AG04450 (cell line): ENCODE results near the gene FAM13A. TPM values are rescaled to one million over a fixed set of nuclear protein-coding genes. Genes with fewer than 3 reads are reported as not detected.

Source experiments
- CTCF ChIA-PET: fragments of 300-600, 350-600 bp; formaldehyde crosslinking; extraction: SDS; loops from one replicate; lab custom pipeline; 2022; ENCODE audit warnings: antibody characterized with exemption, inconsistent platforms; lab: Charles Lee
- POLR2A ChIA-PET: fragments of 350-600 bp; formaldehyde crosslinking; extraction: SDS; loops from one replicate; lab custom pipeline; 2021; ENCODE audit warnings: antibody characterized with exemption, inconsistent platforms; lab: Yijun Ruan, JAX
- DNase-seq: peaks from one replicate; pipeline ENCODE4 v3.0.0-alpha.2; 2011; ENCODE audit warnings: low read depth, low spot score
- H3K27ac ChIP-seq: one replicate; pipeline ENCODE4 v1.5.1; 2012; ENCODE audit warnings: low read depth, low read length, control low read depth
- H3K27me3 ChIP-seq: one replicate; pipeline ENCODE4 v1.6.0; 2012; ENCODE audit warnings: low read length; ENCODE audit not compliant: control insufficient read depth, insufficient read depth
- H3K4me3 ChIP-seq: 2 replicates; pipeline ENCODE4 v1.5.1; 2011; ENCODE audit warnings: mild to moderate bottlenecking, low read depth, low read length, control low read depth
- H3K9me3 ChIP-seq: 2 replicates; pipeline ENCODE4 v1.5.1; 2012; ENCODE audit warnings: low read length; ENCODE audit not compliant: control insufficient read depth, insufficient read depth
- polyA plus RNA-seq: library from polyadenylated mRNA; depleted of rRNA; stranded (reverse); fragments of >200 nt; gene quantifications from 2 replicates; pipeline ENCODE4 v1.2.3, GENCODE V29; 2011
- TF ChIP-seq, protein P1 (sequence below): IDR thresholded peaks from 2 replicates; pipeline ENCODE4 v1.5.1; 2011; ENCODE audit warnings: low read depth, low read length, control low read depth, inconsistent platforms

The FAM13A gene
- polyA plus RNA-seq, 1 experiment: 27.6 TPM

- DNase-seq: no peak
- Histone ChIP-seq H3K9me3 (no peaks in the 10 kb centered on the region), H3K27me3 (peaks cover under 1% of the 10 kb centered on the region), H3K27ac (no peak overlapping the region), H3K4me3 (no peak overlapping the region)
- TF ChIP-seq, protein P1, sequence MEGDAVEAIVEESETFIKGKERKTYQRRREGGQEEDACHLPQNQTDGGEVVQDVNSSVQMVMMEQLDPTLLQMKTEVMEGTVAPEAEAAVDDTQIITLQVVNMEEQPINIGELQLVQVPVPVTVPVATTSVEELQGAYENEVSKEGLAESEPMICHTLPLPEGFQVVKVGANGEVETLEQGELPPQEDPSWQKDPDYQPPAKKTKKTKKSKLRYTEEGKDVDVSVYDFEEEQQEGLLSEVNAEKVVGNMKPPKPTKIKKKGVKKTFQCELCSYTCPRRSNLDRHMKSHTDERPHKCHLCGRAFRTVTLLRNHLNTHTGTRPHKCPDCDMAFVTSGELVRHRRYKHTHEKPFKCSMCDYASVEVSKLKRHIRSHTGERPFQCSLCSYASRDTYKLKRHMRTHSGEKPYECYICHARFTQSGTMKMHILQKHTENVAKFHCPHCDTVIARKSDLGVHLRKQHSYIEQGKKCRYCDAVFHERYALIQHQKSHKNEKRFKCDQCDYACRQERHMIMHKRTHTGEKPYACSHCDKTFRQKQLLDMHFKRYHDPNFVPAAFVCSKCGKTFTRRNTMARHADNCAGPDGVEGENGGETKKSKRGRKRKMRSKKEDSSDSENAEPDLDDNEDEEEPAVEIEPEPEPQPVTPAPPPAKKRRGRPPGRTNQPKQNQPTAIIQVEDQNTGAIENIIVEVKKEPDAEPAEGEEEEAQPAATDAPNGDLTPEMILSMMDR: no peak
- POLR2A ChIA-PET: no interaction called here
- CTCF ChIA-PET: no interaction called here
Observed at GRCh38 chr4:89099034-89099433, 42.0 kb upstream of the FAM13A start.

- Histone ChIP-seq H3K27me3 (no peaks in the 10 kb centered on the region), H3K27ac (no peak overlapping the region), H3K4me3 (no peak overlapping the region), H3K9me3 (no peaks in the 10 kb centered on the region)
- POLR2A ChIA-PET: no interaction called here
- TF ChIP-seq, protein P1: no peak
- CTCF ChIA-PET: interaction anchor here (1.3 kb wide), 1 partner anchor 14 kb away, joined by 3 read pairs; no protein-coding TSS in a partner anchor
- DNase-seq: no peak
Observed at GRCh38 chr4:89078300-89078699, 21.3 kb upstream of the FAM13A start.

DNA sequence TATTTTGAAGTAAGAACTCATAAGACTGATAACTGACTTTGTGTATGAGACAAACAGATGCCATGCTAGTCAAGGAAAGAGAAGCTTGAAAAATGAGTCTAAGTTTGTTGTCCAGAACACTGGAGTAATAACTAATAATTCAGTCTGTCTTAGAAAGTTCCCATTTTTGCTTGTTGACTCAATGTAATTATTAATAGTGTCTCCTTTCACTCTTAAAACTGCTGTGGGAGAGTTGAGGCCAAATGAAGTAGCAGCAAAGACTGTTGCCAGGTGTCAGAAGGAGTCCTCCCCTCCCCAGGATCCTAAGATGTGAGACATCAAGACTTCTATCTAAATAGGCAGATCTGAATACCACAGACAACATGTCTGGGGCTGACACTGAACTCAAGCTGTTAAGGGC lies 20.8 kb upstream of the FAM13A start:
- no peak for DNase-seq
- CTCF ChIA-PET: interaction anchor here (1.3 kb wide), 1 partner anchor 13 kb away, joined by 3 read pairs; no protein-coding TSS in a partner anchor

DNA sequence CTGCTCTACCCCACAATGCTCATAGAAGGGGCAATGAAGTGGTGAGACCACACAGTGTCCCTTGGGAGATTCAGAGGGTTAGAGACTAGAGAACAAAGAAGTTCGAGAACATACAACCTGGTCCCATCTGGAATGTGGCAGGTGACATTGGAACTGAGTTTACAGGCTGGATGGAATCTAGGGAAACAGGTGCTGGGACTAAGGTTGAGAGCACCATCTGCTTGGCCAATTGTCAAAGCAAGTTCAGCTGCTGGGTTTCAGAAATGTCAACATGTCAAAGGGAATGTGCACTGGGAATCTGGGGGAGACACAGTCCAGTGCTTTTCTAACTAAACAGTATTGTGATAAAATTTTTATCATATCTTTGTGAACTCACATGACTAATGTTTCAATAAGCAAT lies 15.9 kb upstream of the FAM13A start:
- TF ChIP-seq, protein P1: no peak
- no peaks in the 10 kb centered on the region for H3K9me3 ChIP-seq
- CTCF ChIA-PET: no interaction called here
- H3K27ac ChIP-seq: no peak overlapping the region
- no peak overlapping the region for H3K4me3 ChIP-seq
- DNase-seq: no peak
- POLR2A ChIA-PET: no interaction called here
- peaks cover 2% of the 10 kb centered on the region for H3K27me3 ChIP-seq

More for the DNA sequence above, 20.8 kb upstream of the FAM13A start:
- Histone ChIP-seq H3K27me3 (no peaks in the 10 kb centered on the region), H3K4me3 (no peak overlapping the region), H3K27ac (no peak overlapping the region), H3K9me3 (no peaks in the 10 kb centered on the region)
- TF ChIP-seq, protein P1: no peak
- POLR2A ChIA-PET: no interaction called here

GRCh38 chr4:89071311-89071710 lies 14.3 kb upstream of the FAM13A start:
- no peak overlapping the region for H3K27ac ChIP-seq
- TF ChIP-seq, protein P1: no peak
- H3K4me3 ChIP-seq: no peak overlapping the region
- DNase-seq: no peak
- CTCF ChIA-PET: no interaction called here
- POLR2A ChIA-PET: no interaction called here
- H3K27me3 ChIP-seq: peaks cover 2% of the 10 kb centered on the region
- H3K9me3 ChIP-seq: no peaks in the 10 kb centered on the region
